ENCODE measurements around the gene MINDY4. TPM values are rescaled to one million over a fixed set of nuclear protein-coding genes. Genes with fewer than 3 reads are reported as not detected.
"Not testable (repeated sequence)": the region's sequence is repeated elsewhere in the genome, so short reads cannot be mapped to it uniquely, and the experiment has no call there.

The MINDY4 gene
- total RNA-seq, 1 donor from 2014 or later: 2.8 TPM

GRCh38 chr7:30815388-30815854, 44.2 kb downstream of the MINDY4 start:
- DNase-seq: no peak
- intact Hi-C loops (cut with DNase I): loop anchor here (10.0 kb wide), 1 partner anchor 79 kb away; no protein-coding TSS in a partner anchor
- peak; percentile 42 for ATAC-seq (ENCODE audit: poor library complexity)

- DNase-seq (peak; percentile 67), ATAC-seq (ENCODE audit: poor library complexity) (peak; percentile 56)
- intact Hi-C loops (cut with DNase I): loop anchor here (10.0 kb wide), 1 partner anchor 79 kb away; no protein-coding TSS in a partner anchor
Measured at GRCh38 chr7:30815951-30816644, 44.9 kb downstream of the MINDY4 start.

GRCh38 chr7:30816645-30817370, 45.6 kb downstream of the MINDY4 start:
- no peak for DNase-seq
- no peak for ATAC-seq (ENCODE audit: poor library complexity)
- intact Hi-C loops (cut with DNase I): loop anchor here (10.0 kb wide), 1 partner anchor 78 kb away; no protein-coding TSS in a partner anchor

GRCh38 chr7:30817371-30817767, 46.2 kb downstream of the MINDY4 start:
- intact Hi-C loops (cut with DNase I): loop anchor here (10.0 kb wide), 1 partner anchor 77 kb away; no protein-coding TSS in a partner anchor
- no peak for DNase-seq
- ATAC-seq (ENCODE audit: poor library complexity): peak; percentile 34

- ATAC-seq (ENCODE audit: poor library complexity) (no peak), DNase-seq (no peak)
- intact Hi-C loops (cut with DNase I): no loop called here
Measured at GRCh38 chr7:30824821-30825720, 53.9 kb downstream of the MINDY4 start.

- intact Hi-C loops (cut with DNase I): no loop called here
- DNase-seq (no peak), ATAC-seq (ENCODE audit: poor library complexity) (no peak)
Measured at GRCh38 chr7:30826181-30826580, 55.0 kb downstream of the MINDY4 start.

- DNase-seq (no peak), ATAC-seq (ENCODE audit: poor library complexity) (no peak)
- intact Hi-C loops (cut with DNase I): no loop called here
Measured at GRCh38 chr7:30828591-30828990, 57.4 kb downstream of the MINDY4 start.

- DNase-seq (no peak), ATAC-seq (ENCODE audit: poor library complexity) (no peak)
- intact Hi-C loops (cut with DNase I): no loop called here
Measured at GRCh38 chr7:30829471-30829870, 58.3 kb downstream of the MINDY4 start.

- no peak for DNase-seq
- ATAC-seq (ENCODE audit: poor library complexity): no peak
- intact Hi-C loops (cut with DNase I): no loop called here
Measured at GRCh38 chr7:30831227-30831626, 60.0 kb downstream of the MINDY4 start.

- ATAC-seq (ENCODE audit: poor library complexity) (no peak), DNase-seq (no peak)
- intact Hi-C loops (cut with DNase I): no loop called here
Measured at GRCh38 chr7:30831936-30832335, 60.7 kb downstream of the MINDY4 start.

GRCh38 chr7:30834017-30834674, 62.9 kb downstream of the MINDY4 start:
- DNase-seq; intact Hi-C loops (cut with DNase I); ATAC-seq (ENCODE audit: poor library complexity): not testable (repeated sequence)

GRCh38 chr7:30835396-30835915, 64.2 kb downstream of the MINDY4 start:
- DNase-seq (no peak), ATAC-seq (ENCODE audit: poor library complexity) (no peak)
- intact Hi-C loops (cut with DNase I): no loop called here

GRCh38 chr7:30836991-30837390, 65.8 kb downstream of the MINDY4 start:
- ATAC-seq (ENCODE audit: poor library complexity): no peak
- intact Hi-C loops (cut with DNase I): no loop called here
- no peak for DNase-seq

GRCh38 chr7:30837581-30837980, 66.4 kb downstream of the MINDY4 start:
- DNase-seq (no peak), ATAC-seq (ENCODE audit: poor library complexity) (no peak)
- intact Hi-C loops (cut with DNase I): no loop called here

GRCh38 chr7:30838008-30838407, 66.8 kb downstream of the MINDY4 start:
- ATAC-seq (ENCODE audit: poor library complexity) (no peak), DNase-seq (no peak)
- intact Hi-C loops (cut with DNase I): no loop called here

- DNase-seq (no peak), ATAC-seq (ENCODE audit: poor library complexity) (no peak)
- intact Hi-C loops (cut with DNase I): no loop called here
Measured at GRCh38 chr7:30840141-30841024, 69.2 kb downstream of the MINDY4 start.

- no peak for ATAC-seq (ENCODE audit: poor library complexity)
- DNase-seq: no peak
- intact Hi-C loops (cut with DNase I): no loop called here
Measured at GRCh38 chr7:30841025-30841735, 70.0 kb downstream of the MINDY4 start.
